ENCODE data around the gene LNX2. TPM values are rescaled to one million over a fixed set of nuclear protein-coding genes. Genes with fewer than 3 reads are reported as not detected.

Gene LNX2
- total RNA-seq, 1 donor from 2014 or later = 15.1 TPM

DNA sequence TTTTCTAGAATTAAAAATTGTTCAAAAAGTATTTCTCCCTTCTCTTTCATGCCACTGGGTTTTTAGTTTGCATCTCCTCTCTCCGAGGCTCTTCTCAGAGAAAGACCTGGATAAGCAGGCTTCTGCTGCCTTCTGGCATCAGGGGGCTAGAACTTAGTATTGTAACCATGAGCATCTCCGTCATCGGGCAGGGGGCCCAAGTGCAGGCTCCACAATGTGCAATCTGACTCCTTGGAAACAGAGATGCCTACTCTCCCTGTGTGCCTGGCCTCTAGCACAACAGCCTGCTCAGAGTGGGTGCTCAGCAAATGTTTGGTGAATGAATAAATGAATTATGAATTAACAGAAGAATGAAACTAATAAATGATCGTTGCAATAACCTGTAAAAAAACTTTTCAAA lies 124.3 kb downstream of the LNX2 start:
- Mint-ChIP-seq H3K27ac (no peak overlapping the region), H3K9me3 (no peaks in the 10 kb centered on the region), H3K4me3 (no peak overlapping the region), H3K27me3 (ENCODE audit: insufficient read depth, low read depth) (peaks cover 3% of the 10 kb centered on the region), H3K4me1 (peaks cover 13% of the 10 kb centered on the region), H3K36me3 (no peaks in the 10 kb centered on the region)
- Histone ChIP-seq H3K36me3 (no peaks in the 10 kb centered on the region), H3K4me2 (peak overlapping the region; percentile 56), H3K79me2 (ENCODE audit: low read depth) (no peaks in the 10 kb centered on the region), H3K27ac (no peak overlapping the region), H4K20me1 (ENCODE audit: low read depth) (no peaks in the 10 kb centered on the region), H3F3A (ENCODE audit: low read depth) (peaks cover 7% of the 10 kb centered on the region), H3K27me3 (no peaks in the 10 kb centered on the region), H3K9ac (no peak overlapping the region), H3K9me3 (ENCODE audit: low read depth) (no peaks in the 10 kb centered on the region), H3K4me1 (peaks cover 15% of the 10 kb centered on the region), H2AFZ (replicated peaks) (no peak overlapping the region), H3K4me3 (no peak overlapping the region)
- DNase-seq (ENCODE audit: low spot score) = no peak
- TF ChIP-seq CTCF (IDR thresholded peaks at IDR 0.05) = no peak
- TF ChIP-seq EZH2 (IDR thresholded peaks at IDR 0.05) = no peak
- no peak for TF ChIP-seq EZH2phosphoT487 (IDR thresholded peaks at IDR 0.05)

Other genes starting within 250 kb of the LNX2 start
- gene GTF3A, start 195.9 kb downstream of the LNX2 start, total RNA-seq (ENCODE audit: low replicate concordance) = 78.4 and 126 TPM in 2 replicates
- gene MTIF3, start 170.0 kb downstream of the LNX2 start, total RNA-seq (ENCODE audit: low replicate concordance) = 47.0 and 65.8 TPM in 2 replicates
- gene POLR1D, start 1.4 kb upstream of the LNX2 start, total RNA-seq (ENCODE audit: low replicate concordance) = 106 and 120 TPM in 2 replicates
- gene GSX1, start 172.0 kb upstream of the LNX2 start, total RNA-seq (ENCODE audit: low replicate concordance) = not detected in 2 replicates

Measured in neural progenitor cell (in vitro differentiated cells).